Caki2 (cell line): Measurements from ENCODE around the gene YTHDF1. TPM values are rescaled to one million over a fixed set of nuclear protein-coding genes. Genes with fewer than 3 reads are reported as not detected.
A peak's percentile ranks its signal among the peaks of the same experiment; 100 is the strongest.

Experiments
- DNase-seq: peaks from one replicate; pipeline ENCODE4 v3.0.0-alpha.2; 2015; ENCODE audit warnings: low read depth
- in situ Hi-C: cut with HindIII; loops from 2 replicates; pipeline ENCODE4 v1.10.0; 2016; ENCODE audit warnings: low sequenced_read_pairs, low pct_unique_long_range_greater_than_20kb, mixed read lengths
- total RNA-seq: library from RNA; depleted of rRNA; stranded (reverse); fragments of >200 nt; shearing (Covaris generic); gene quantifications from 2 replicates; pipeline ENCODE4 v1.2.3, GENCODE V29; 2014; ENCODE audit warnings: low replicate concordance

YTHDF1 gene
- total RNA-seq, 1 experiment from 2014 or later: 20.0 TPM

DNA sequence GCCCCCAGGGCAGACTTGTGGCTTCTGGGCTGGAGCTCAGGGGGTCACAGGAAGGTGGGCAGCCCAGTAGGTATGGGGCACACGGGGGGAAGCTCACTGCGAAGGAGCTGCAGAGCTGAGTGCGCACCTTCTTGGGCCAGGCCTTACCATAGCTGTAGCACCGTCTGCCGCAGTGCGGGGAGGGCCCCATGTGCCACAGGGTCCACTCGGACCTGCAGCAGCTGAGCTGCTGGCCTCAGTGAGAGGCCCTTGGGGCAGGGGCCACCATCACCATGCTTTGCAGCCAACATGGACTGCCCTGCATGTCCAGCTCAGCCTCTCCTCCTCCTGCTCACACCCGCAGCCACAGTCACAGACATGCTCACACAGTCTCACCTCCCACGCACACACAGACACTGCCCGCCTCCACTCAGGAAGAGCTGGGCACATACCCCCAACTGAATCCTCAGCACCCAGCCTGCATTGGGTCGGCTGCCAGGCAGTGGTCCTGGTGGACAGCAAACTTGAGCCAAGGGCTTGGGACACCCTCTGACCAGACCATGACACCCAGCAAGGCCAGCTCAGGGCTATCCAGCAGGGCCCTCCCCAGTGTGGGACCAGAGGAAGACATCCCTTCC, 35.3 kb downstream of the YTHDF1 start:
- no peak for DNase-seq
- in situ Hi-C loops: no loop called here

GRCh38 chr20:63179687-63180568, 36.0 kb downstream of the YTHDF1 start:
- in situ Hi-C loops: no loop called here
- DNase-seq: no peak

GRCh38 chr20:63178889-63179686, 36.8 kb downstream of the YTHDF1 start:
- peak; percentile 82 for DNase-seq
- in situ Hi-C loops: no loop called here

- in situ Hi-C loops: no loop called here
- no peak for DNase-seq
Observed at GRCh38 chr20:63178446-63178820, 37.5 kb downstream of the YTHDF1 start.

- in situ Hi-C loops: no loop called here
- no peak for DNase-seq
Observed at GRCh38 chr20:63177785-63178445, 38.0 kb downstream of the YTHDF1 start.

DNA sequence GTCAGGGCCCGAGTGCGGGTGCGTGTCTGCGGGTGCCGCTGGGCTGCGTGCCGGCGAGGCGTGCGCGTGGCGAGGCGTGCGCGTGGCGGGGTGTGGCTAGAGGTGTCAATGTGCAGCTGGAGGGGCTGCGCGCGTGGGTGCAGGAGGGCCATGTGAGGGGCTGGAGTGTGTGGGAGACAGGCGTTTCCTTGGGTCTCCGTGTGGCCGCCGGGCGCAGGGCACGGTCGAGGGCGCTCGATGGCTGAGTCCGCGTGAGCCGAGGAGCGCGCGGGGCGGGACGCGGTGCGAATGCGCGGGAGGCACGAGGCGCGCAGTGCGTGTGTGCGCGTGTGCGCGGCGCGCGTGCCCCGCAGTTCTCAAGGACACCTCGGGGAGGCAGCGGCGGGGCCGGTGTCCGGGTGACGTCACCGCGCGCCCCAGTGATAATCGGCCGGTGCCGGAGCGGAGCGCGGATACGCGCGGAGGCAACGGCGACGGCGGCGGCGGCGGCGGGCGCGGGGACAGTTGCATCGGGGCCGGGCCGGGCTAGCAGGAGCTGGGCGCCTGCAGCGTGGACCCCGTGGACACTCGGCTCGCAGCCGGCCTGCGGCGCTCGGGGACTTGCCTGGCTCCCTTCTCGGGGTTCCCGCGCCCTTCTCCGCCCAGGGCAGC, 38.7 kb downstream of the YTHDF1 start:
- in situ Hi-C loops: no loop called here
- DNase-seq: no peak

DNA sequence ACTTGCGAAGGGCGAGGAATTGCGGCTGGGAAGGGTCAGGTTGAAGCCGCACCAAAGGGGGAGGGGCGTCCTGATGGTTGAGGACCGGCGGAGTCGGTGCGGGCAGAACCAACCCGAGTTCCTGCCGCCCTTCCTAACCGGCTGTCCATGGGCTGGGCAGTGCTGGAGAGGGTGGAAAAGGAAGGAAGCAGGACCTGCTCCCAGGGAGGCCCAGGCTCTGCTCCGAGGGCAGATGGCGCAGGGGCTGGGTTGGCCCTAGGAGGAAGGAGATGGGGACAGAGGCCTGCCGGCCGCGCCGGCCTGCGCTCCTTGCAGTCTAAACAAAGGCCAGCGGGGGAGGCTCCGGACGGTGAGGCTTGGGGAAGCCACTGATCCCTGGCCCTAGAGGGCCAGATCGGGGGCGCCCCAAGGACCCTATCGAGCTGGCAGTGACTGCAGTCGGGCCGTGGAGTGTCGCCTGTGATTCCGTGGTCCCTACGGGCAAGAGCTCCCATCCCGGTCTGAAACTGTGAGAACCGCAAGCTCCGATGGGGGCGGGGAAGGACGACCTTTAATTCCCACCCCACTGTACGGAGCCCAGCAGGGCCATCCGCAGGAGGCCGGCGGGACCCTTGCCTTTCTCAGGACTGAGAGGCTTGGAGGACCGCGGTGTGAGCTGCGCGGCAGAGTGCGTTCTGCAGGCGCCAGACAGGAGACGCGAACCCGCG, 39.4 kb downstream of the YTHDF1 start:
- no peak for DNase-seq
- in situ Hi-C loops: no loop called here

- in situ Hi-C loops: no loop called here
- no peak for DNase-seq
Observed at GRCh38 chr20:63176034-63176426, 39.9 kb downstream of the YTHDF1 start.

DNA sequence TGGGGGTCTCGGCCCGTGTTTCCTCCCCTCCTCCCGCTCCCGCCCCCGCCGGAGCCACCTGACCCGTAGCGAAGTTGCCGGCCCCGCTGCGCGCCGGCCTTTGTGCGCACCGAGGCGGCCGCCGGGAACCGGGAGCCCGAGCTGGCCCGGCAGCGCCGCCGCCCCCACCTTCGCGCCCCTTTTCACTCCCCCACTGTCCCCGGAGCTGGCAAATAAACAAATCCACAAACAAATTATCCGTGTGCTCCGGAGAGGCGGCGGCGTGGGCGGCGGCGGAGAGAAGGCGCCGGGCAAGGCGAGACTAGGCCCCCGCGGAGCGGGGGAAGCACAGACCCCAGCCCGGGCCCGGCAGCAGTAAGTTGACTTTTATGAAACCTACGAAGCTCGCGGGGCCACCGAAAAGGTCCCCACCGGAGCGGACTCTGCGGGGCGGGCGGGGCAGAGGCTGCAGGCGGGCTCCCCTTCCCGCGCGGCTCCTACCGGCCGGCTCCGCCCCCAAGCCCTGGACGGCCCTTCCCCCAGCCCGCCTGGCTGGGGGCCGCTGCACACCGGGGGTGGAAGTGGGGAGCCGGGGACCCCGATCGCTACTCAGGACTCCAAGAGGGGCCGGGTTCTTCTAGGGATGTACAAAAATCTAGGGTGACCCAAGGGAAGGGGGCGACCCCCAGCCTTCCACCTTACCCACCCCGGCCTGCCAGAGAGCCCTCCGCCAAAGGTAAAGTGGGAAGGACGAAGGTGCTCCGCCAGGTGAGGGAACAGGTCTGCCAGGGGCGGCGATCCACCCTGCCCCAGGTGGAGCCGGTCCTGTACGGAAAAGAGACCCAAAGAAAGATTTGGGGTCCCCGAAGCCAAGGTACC, 40.7 kb downstream of the YTHDF1 start:
- no peak for DNase-seq
- in situ Hi-C loops: no loop called here

DNA sequence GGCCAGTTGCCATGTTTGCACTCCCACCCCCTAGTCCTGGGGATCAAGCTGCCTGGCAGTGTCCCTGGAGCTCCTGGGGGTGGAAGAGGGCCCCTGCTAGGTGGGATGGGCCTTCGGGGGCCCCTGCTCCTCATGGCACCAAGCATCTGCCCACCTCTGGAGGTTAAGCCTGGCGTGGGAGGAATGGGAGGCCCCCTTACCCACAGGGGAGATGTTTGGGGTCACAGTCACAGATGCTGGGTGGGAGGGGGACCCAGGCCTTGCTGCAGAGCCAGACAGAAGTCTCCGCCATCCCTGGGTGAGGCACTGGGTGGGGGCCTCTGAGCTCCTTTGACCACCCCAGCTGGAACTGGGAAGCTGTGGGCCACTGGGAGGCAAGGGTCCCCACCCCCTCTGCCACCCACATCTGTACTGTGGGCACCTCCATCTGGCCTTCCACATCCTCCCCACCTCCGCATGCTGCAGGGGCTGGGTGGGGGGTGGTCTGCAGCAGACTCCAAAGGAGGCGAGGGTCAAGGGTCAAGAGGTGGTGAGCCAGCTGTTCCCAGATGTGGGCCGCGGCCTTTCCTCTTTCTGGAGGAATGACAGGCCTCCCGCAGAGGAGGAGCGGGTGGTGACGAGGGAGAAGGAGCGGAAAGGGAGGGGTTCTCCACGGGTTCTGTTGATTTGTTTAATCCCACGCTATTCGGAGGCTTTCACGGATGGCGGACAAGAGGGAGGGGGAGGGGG, 41.5 kb downstream of the YTHDF1 start:
- in situ Hi-C loops: no loop called here
- no peak for DNase-seq

DNA sequence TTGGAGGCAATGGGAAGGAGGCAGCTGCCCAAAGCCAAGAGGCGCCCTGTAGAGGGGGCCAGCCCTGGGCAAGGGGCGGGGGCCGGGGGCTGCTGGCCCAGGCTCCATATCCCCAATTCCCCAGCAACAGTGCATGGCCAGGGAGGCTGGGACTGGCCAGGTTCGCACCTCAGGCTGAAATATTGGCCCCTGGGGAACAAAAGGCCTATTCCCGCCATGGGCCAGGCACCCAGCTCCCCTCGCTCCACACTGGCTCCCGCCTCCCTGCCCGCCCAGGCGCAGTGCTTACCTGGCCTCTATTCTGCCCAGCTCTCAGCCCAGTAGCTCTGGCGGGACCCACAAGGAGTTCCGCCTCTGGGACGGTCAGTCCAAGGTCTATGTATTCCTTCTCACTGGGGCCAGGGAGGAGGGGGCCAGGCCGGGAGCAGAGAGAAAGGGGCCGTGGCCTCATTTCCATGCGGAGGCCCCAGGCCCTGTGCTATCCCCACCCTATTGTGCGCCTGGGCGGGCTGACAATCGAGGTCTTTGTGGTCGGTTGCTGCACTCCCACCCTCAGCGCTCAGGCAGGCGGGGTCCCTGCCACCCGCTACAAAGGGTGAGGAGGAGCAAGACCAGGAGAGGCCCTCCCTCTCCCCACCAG, 42.3 kb downstream of the YTHDF1 start:
- in situ Hi-C loops: no loop called here
- DNase-seq: no peak

GRCh38 chr20:63172726-63173125, 43.2 kb downstream of the YTHDF1 start:
- no peak for DNase-seq
- in situ Hi-C loops: no loop called here

DNA sequence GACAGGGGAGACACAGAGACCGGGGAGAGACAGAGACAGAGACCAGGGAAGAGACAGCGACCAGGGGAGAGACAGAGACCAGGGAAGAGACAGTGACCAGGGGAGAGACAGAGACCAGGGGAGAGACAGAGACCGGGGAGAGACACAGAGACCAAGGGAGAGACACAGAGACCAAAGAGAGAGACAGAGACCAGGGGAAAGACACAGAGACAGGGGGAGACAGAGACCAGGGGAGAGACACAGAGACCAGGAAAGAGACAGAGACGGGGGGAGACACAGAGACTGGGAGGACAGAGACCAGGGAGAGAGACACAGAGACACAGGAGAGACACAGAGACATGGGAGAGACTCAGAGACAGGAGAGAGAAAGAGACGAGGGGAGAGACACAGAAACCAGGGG, 43.9 kb downstream of the YTHDF1 start:
- no peak for DNase-seq
- in situ Hi-C loops: no loop called here

GRCh38 chr20:63169681-63170080, 46.2 kb downstream of the YTHDF1 start:
- no peak for DNase-seq
- in situ Hi-C loops: no loop called here

GRCh38 chr20:63168861-63169260, 47.1 kb downstream of the YTHDF1 start:
- in situ Hi-C loops: no loop called here
- no peak for DNase-seq
